Medulla oblongata (tissue), 1 donor: Measurements from ENCODE around the gene SHBG.
A peak's percentile ranks its signal among the peaks of the same experiment; 100 is the strongest.
"Not testable (repeated sequence)": the region's sequence is repeated elsewhere in the genome, so short reads cannot be mapped to it uniquely, and the experiment has no call there.

Source experiments
- DNase-seq: peaks from one replicate; pipeline ENCODE4 v3.0.0-alpha.2; 2015; ENCODE audit errors: extremely low spot score

Gene SHBG, protein sequence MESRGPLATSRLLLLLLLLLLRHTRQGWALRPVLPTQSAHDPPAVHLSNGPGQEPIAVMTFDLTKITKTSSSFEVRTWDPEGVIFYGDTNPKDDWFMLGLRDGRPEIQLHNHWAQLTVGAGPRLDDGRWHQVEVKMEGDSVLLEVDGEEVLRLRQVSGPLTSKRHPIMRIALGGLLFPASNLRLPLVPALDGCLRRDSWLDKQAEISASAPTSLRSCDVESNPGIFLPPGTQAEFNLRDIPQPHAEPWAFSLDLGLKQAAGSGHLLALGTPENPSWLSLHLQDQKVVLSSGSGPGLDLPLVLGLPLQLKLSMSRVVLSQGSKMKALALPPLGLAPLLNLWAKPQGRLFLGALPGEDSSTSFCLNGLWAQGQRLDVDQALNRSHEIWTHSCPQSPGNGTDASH

DNA sequence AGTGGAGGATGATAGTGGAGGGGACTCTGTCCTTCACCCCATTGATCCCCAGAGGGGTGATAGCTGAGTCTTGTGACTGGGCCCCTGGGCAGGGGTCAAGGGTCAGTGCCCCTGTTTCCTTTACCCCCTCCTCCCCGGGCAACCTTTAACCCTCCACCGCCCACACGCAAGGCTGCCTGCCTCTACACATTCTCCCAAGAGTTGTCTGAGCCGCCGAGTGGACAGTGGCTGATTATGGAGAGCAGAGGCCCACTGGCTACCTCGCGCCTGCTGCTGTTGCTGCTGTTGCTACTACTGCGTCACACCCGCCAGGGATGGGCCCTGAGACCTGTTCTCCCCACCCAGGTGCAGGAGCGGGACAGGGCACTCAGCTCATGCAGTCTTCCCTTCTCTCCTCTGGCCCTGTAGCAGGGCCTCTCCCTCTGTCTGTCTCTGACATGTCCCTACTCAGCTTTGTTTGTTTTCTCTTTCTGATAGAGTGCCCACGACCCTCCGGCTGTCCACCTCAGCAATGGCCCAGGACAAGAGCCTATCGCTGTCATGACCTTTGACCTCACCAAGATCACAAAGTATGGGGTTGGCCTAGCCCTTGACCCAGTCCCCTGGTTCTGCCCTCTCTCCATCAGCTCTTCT is at the start of gene SHBG:
Gene SHBG, plus strand, starts transcription at position 197 of the 633 bp plus-strand sequence. Its CDS starts 38 bp downstream, at position 235.
- DNase-seq, result no peak

- DNase-seq, result no peak
These were observed 49.0 kb upstream of the SHBG start for GRCh38 chr17:7580604-7581575.

DNA sequence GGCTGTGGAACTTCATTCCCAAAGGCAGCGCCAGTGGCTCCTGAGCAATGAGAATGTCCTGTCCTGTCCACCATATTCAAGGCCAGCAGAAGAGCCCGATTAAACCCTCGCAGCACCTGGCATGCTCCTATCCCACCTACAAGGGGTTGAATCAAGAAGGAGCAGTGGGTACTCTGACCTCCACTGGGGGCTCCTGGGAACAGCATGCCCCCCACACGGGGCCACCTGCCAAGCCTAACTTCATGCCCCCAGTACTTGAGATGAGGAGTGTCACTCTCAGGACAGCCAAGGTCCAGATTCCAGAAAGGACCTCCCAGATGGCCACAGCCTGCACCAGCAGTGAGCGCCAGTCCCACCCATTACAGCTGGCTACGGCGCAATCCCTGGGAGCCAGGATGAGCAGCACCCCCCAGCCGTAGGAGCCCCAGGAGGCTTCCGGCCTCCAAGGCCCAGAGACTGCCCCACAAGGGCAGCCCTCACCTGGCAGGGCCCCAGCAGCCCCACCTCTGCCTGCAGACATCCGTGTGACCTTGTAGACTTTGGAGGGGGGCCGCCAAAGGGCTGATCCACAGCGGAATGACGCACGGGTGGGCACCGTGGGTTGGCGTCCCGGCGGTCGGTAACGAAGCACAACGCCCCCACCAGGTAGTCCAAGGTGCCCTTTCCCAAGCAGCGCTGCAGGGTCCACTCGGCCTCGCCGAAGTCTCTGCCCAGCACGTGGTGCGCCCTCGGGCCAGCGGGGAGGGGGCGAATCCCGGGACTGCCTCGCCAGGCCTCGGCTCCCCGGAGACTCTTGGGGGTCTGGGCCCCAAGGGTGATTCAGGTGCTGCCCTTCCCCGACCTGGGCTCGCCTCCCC is 47.3 kb upstream of the SHBG start:
- DNase-seq, result no peak

DNA sequence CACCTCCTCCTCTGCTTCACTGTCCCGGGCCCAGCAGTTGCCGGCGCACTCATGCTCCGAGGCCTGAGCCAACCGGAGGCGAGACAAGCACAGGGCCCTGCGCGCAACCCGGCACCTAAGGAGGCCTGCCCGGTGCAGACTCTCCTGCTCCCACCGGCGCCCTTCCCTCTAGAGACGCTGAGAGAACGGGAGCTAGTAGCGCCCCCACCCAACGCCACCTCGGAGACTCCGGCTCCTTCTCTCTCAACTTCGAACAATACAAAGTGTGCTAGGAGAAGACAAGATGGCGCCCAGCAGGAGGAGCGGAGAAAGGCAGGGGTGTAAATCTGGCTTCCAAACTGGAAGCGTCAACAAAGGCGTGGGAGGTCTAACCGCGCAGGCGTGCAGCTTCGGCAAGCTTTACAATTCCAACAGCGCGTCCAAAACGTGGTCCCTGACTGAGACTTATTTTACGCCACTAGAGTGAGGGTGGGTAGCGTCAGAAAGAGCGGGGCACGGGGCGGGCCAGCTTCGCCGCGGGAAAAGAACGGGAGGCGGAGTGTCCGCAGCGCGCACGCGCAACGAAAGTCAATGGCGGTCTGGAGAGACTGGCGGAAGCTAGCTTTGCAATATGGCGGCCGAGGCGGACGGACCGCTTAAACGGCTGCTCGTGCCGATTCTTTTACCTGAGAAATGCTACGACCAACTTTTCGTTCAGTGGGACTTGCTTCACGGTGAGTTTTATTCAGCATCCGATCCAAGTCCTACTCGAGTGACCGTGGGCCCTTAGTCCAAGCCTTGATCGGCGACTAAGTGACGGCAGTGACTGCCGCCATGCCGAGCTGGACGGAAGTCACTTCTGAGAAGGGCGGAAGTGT is 46.5 kb upstream of the SHBG start, which contains the start of gene MPDU1:
Gene MPDU1, plus strand, starts transcription at position 600 of the 857 bp plus-strand sequence. Its CDS starts 11 bp downstream, at position 611.
- DNase-seq, result peak; percentile 97

DNA sequence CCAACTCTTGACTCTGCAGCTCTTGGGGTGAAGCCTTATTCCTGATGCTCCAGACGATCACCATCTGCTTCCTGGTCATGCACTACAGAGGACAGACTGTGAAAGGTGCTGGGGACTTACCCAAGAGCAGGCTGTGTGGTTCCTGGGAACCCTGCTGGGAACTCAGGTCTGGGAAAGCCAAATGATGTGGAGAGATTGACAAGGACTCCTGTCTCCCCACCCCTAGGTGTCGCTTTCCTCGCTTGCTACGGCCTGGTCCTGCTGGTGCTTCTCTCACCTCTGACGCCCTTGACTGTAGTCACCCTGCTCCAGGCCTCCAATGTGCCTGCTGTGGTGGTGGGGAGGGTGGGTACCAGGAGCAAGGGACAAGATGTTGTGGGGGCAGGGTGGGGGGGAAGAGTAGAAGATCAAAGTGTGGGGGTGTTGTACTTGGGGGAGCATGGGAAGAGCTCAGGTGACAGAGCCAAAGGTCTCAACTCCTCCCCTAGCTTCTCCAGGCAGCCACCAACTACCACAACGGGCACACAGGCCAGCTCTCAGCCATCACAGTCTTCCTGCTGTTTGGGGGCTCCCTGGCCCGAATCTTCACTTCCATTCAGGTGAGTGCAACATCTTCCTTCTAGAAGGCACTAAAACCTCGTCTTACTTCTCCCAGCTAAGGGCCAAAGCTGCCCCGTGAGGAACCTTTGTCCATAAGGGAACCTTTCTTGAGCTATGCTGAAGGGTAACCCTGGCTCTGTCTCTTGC is 43.1 kb upstream of the SHBG start:
- DNase-seq, result no peak

DNA sequence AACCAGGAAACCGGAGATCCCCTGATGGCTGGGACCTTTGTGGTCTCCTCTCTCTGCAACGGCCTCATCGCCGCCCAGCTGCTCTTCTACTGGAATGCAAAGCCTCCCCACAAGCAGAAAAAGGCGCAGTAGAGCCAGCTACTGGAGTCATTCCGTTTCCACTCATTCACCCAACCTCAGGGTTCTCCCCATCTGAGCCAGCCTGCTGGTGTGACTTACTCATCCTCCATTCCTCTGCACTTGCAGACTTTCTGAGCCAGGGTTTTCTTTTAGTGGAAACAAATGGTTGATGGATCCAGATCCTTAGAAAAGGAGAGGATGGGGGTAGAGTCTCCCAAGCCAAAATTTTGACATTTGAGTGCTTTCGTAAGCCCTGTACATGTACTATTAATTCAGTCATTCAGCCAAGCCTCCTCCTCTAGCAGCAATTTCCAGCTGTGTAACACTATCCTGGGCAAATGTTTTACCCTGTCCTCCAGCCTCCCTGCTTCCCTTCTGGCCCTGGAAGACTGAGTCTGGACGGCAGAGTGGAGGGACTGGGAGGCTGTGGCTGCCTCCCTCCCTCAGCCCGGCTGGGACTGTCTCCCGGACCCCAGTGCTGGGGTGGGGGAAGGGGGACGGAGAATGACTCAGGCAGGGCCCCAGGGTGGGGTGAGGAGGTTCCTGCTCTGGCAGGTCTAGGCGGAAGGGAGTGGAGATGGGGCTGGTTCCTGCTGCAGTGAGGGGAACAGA is 42.3 kb upstream of the SHBG start:
- no peak for DNase-seq

GRCh38 chr17:7588553-7589203 is 41.3 kb upstream of the SHBG start:
- DNase-seq, result no peak

- peak; percentile 90 for DNase-seq
These were observed 40.6 kb upstream of the SHBG start for GRCh38 chr17:7589204-7589868.

- no peak for DNase-seq
These were observed 39.8 kb upstream of the SHBG start, which contains the start of gene SOX15 for GRCh38 chr17:7589891-7590691. SOX15 (minus strand) TSS chr17:7590094; CDS start chr17:7589676, 418 bp downstream.

- no peak for DNase-seq
These were observed 39.2 kb upstream of the SHBG start for GRCh38 chr17:7590743-7591142.

GRCh38 chr17:7591596-7591995 is 38.3 kb upstream of the SHBG start:
- DNase-seq, result no peak

- no peak for DNase-seq
These were observed 37.4 kb upstream of the SHBG start for GRCh38 chr17:7592422-7593021.

DNA sequence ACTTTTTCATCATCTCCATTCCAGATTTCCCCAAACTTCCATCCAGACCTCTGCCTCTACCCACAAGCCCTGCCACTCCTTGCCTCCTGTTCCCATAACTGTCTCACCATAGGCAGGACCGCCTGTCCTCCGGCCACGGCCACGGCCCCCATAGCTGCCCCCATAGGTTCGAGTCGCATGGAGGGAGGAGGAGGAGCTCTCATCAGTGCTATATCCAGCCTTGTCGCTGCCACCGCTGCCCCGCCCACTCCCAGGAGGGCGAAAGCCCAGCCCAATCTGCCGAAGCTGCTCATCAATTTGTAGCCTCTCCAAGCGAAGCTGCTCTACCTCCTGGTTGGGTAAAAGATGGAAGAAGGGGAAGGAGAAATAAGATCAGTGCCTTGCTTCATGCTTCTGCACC is 36.6 kb upstream of the SHBG start:
- DNase-seq, result no peak

DNA sequence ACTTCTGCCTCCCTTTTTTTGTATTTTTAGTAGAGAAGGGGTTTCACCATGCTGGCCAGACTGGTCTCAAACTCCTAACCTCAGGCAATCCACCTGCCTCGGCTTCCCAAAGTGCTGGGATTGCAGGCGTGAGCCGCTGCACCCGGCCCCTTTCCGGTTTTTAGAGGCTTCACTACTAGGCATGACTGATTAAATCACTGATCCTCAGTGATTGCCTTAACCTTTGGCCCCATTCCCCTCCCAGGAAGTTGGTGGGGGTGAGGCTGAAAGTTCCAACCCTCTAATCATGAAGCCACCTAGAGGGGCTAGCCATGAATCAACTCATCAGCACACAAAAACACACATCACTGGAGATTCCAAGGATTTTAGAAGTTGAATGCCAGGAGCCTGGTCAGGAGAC is 32.4 kb upstream of the SHBG start:
- not testable (repeated sequence) for DNase-seq

DNA sequence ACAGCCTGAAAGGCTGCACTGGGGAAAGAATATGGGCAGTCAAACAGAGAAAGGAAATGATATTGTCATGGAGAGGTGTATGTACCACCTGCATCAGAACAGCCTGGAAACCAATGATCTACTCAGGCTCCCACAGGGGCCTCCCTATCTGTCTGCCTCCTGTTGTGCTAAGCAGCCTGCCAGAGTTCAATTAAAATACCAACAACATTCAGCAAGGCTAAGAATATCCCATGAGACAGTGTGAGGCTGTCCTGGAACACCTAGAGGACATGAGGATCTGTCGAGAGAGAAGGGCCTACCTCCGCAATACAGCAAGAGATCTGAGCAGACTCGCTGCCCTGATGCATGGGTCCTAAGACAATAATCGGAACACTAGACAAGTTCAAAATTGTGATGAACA is 23.7 kb upstream of the SHBG start:
- DNase-seq, result no peak

- DNase-seq, result no peak
These were observed 19.3 kb upstream of the SHBG start for GRCh38 chr17:7610641-7611040.
